Smooth muscle cell (in vitro differentiated cells): ENCODE data around the gene C1S. TPM values are rescaled to one million over a fixed set of nuclear protein-coding genes. Genes with fewer than 3 reads are reported as not detected.
A peak's percentile ranks its signal among the peaks of the same experiment; 100 is the strongest.

Experiments
- DNase-seq: peaks from one replicate; lab custom pipeline; 2025; ENCODE audit not compliant: unreplicated experiment; lab: John Stamatoyannopoulos, UW
- H2AFZ ChIP-seq: fragments of 200-600 bp; sonication (generic); 2 replicates; pipeline ENCODE4 v1.6.0; 2016; ENCODE audit warnings: antibody characterized with exemption, low read depth, mild to moderate bottlenecking
- H3F3A ChIP-seq: fragments of 200-600 bp; sonication (generic); 2 replicates; pipeline ENCODE4 v1.6.0; 2017; ENCODE audit warnings: antibody characterized with exemption, low read depth
- H3K27ac ChIP-seq: fragments of 200-600 bp; sonication (generic); 2 replicates; pipeline ENCODE4 v1.5.1; 2016; ENCODE audit warnings: low read depth, mild to moderate bottlenecking
- H3K27me3 ChIP-seq: fragments of 200-600 bp; sonication (generic); 2 replicates; pipeline ENCODE4 v1.6.1; 2016; ENCODE audit warnings: low read depth, mild to moderate bottlenecking
- H3K36me3 ChIP-seq: fragments of 200-600 bp; sonication (generic); 2 replicates; pipeline ENCODE4 v1.5.1; 2016; ENCODE audit warnings: low read depth
- H3K4me1 ChIP-seq: fragments of 200-600 bp; sonication (generic); 2 replicates; pipeline ENCODE4 v1.5.1; 2016; ENCODE audit warnings: low read depth
- H3K4me2 ChIP-seq: fragments of 200-600 bp; sonication (generic); 2 replicates; pipeline ENCODE4 v1.6.0; 2016; ENCODE audit warnings: mild to moderate bottlenecking
- H3K4me3 ChIP-seq: fragments of 200-600 bp; sonication (generic); 2 replicates; pipeline ENCODE4 v1.5.1; 2016; ENCODE audit warnings: mild to moderate bottlenecking
- H3K79me2 ChIP-seq: fragments of 200-600 bp; sonication (generic); 2 replicates; pipeline ENCODE4 v1.6.0; 2016; ENCODE audit warnings: low read depth, mild to moderate bottlenecking
- H3K9ac ChIP-seq: fragments of 200-600 bp; sonication (generic); 2 replicates; pipeline ENCODE4 v1.6.0; 2016; ENCODE audit warnings: low read depth
- H3K9me3 ChIP-seq: fragments of 200-600 bp; sonication (generic); replicated peaks from 2 replicates; pipeline ENCODE4 v1.5.1; 2016; ENCODE audit warnings: low read depth
- H4K20me1 ChIP-seq: fragments of 200-600 bp; sonication (generic); 2 replicates; pipeline ENCODE4 v1.6.0; 2016; ENCODE audit warnings: low read depth
- WGBS: methylation state at CpG from one replicate; pipeline ENCODE4 v1.1.7; 2016; ENCODE audit warnings: low lambda C conversion rate; 5-methylcytosine and 5-hydroxymethylcytosine counted together
- polyA plus RNA-seq: library from polyadenylated mRNA; unstranded; fragments of >200 nt; fragmentation: Nextera tagmentation; extraction: Ambion mirVana; gene quantifications from 2 replicates; pipeline ENCODE4 v1.2.1, GENCODE V29; 2016
- total RNA-seq: library from RNA; depleted of rRNA; stranded (reverse); fragments of >200 nt; gene quantifications from 2 replicates; pipeline ENCODE4 v1.2.3, GENCODE V29; 2014
- TF ChIP-seq, protein P1 (sequence below): fragments of 200-600 bp; sonication (generic); IDR thresholded peaks from 2 replicates; pipeline ENCODE4 v1.5.1; 2017; ENCODE audit warnings: borderline replicate concordance, mild to moderate bottlenecking, antibody characterized with exemption; ENCODE audit not compliant: insufficient read depth, poor library complexity, severe bottlenecking

C1S gene
- total and polyA plus RNA-seq, 2 experiments from 2014 or later = 38.5 to 69.2 TPM

- 80% methylated on average over 10 of the region's 10 CpGs for WGBS
- H3K27me3 ChIP-seq = no peaks in the 10 kb centered on the region
- no peak overlapping the region for H3K4me2 ChIP-seq
- H4K20me1 ChIP-seq = no peaks in the 10 kb centered on the region
- H3K79me2 ChIP-seq = no peaks in the 10 kb centered on the region
- H3F3A ChIP-seq = no peaks in the 10 kb centered on the region
- H3K4me1 ChIP-seq = no peaks in the 10 kb centered on the region
- no peak for DNase-seq
- H3K4me3 ChIP-seq = no peak overlapping the region
- no peaks in the 10 kb centered on the region for H3K36me3 ChIP-seq
- no peak overlapping the region for H3K9ac ChIP-seq
- no peak overlapping the region for H3K27ac ChIP-seq
- H2AFZ ChIP-seq = no peak overlapping the region
- H3K9me3 ChIP-seq = no peaks in the 10 kb centered on the region
- TF ChIP-seq, protein P1, sequence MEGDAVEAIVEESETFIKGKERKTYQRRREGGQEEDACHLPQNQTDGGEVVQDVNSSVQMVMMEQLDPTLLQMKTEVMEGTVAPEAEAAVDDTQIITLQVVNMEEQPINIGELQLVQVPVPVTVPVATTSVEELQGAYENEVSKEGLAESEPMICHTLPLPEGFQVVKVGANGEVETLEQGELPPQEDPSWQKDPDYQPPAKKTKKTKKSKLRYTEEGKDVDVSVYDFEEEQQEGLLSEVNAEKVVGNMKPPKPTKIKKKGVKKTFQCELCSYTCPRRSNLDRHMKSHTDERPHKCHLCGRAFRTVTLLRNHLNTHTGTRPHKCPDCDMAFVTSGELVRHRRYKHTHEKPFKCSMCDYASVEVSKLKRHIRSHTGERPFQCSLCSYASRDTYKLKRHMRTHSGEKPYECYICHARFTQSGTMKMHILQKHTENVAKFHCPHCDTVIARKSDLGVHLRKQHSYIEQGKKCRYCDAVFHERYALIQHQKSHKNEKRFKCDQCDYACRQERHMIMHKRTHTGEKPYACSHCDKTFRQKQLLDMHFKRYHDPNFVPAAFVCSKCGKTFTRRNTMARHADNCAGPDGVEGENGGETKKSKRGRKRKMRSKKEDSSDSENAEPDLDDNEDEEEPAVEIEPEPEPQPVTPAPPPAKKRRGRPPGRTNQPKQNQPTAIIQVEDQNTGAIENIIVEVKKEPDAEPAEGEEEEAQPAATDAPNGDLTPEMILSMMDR = no peak
Observed at GRCh38 chr12:7039403-7039802, 21.1 kb upstream of the C1S start.

DNA sequence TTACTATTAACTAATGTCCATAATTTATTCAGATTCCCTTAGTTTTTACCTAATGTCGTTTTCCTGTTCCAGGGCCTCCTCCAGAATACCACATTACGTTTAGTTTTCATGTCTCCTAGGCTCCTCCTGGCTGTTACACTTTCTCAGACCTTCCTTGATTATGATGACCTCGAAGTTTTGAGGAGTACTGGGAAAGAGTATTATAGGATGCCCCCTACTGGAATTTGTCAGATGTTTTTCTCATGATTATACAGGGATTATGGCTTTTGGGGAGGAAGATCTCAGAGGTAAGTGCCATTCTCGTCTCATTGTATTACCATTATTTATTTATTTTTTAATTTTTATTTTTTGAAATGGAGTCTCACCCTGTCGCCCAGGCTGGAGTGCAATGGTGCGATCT, 17.7 kb upstream of the C1S start:
- H3K4me1 ChIP-seq = no peaks in the 10 kb centered on the region
- no peaks in the 10 kb centered on the region for H3K36me3 ChIP-seq
- no peak overlapping the region for H3K9ac ChIP-seq
- TF ChIP-seq, protein P1 = peak; percentile 14
- H3F3A ChIP-seq = no peaks in the 10 kb centered on the region
- no peak overlapping the region for H3K4me2 ChIP-seq
- no peak overlapping the region for H3K4me3 ChIP-seq
- no peak overlapping the region for H2AFZ ChIP-seq
- WGBS = 62% methylated on average over 6 of the region's 6 CpGs
- no peaks in the 10 kb centered on the region for H3K27me3 ChIP-seq
- no peaks in the 10 kb centered on the region for H4K20me1 ChIP-seq
- H3K9me3 ChIP-seq = no peaks in the 10 kb centered on the region
- no peak overlapping the region for H3K27ac ChIP-seq
- DNase-seq = no peak
- no peaks in the 10 kb centered on the region for H3K79me2 ChIP-seq

DNA sequence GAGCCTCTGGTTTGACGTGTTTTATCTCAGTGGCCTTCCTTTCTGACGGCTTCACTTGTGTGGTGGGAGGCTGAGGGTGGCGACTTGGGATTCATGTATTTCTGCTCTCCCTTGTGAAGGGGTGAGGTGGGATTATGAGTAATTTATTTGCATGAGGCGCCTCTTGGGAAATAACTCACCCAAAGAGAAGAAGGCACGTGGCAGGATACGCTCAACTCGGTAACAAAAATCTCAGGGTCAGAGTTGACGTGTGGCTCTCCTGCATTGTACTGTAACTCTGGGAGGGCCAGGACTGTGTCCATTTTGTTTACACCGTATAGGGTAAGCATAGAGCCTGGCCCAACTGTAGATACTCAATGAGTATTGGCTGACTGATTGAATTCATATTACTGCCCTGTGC, 14.6 kb upstream of the C1S start:
- H3K4me2 ChIP-seq = no peak overlapping the region
- H3K36me3 ChIP-seq = no peaks in the 10 kb centered on the region
- no peaks in the 10 kb centered on the region for H3K27me3 ChIP-seq
- TF ChIP-seq, protein P1 = no peak
- H4K20me1 ChIP-seq = no peaks in the 10 kb centered on the region
- H2AFZ ChIP-seq = no peak overlapping the region
- 89% methylated on average over 9 of the region's 9 CpGs for WGBS
- no peaks in the 10 kb centered on the region for H3K4me1 ChIP-seq
- no peaks in the 10 kb centered on the region for H3F3A ChIP-seq
- H3K4me3 ChIP-seq = no peak overlapping the region
- no peak overlapping the region for H3K9ac ChIP-seq
- no peaks in the 10 kb centered on the region for H3K9me3 ChIP-seq
- no peak for DNase-seq
- no peak overlapping the region for H3K27ac ChIP-seq
- no peaks in the 10 kb centered on the region for H3K79me2 ChIP-seq

GRCh38 chr12:7046383-7047105, 14.0 kb upstream of the C1S start:
- TF ChIP-seq, protein P1 = no peak
- Histone ChIP-seq H3K9me3 (no peaks in the 10 kb centered on the region), H3K4me2 (no peak overlapping the region), H3K4me1 (no peaks in the 10 kb centered on the region), H3K79me2 (no peaks in the 10 kb centered on the region), H3K27ac (no peak overlapping the region), H3K9ac (no peak overlapping the region), H2AFZ (no peak overlapping the region), H4K20me1 (no peaks in the 10 kb centered on the region), H3K36me3 (no peaks in the 10 kb centered on the region), H3F3A (no peaks in the 10 kb centered on the region), H3K4me3 (no peak overlapping the region), H3K27me3 (no peaks in the 10 kb centered on the region)
- WGBS = 90% methylated on average over 5 of the region's 5 CpGs
- DNase-seq = no peak
